Measurements from ENCODE around the gene TMEM163. TPM values are rescaled to one million over a fixed set of nuclear protein-coding genes. Genes with fewer than 3 reads are reported as not detected.

TMEM163 gene
- total RNA-seq, 4 donors from 2014 or later: not detected

DNA sequence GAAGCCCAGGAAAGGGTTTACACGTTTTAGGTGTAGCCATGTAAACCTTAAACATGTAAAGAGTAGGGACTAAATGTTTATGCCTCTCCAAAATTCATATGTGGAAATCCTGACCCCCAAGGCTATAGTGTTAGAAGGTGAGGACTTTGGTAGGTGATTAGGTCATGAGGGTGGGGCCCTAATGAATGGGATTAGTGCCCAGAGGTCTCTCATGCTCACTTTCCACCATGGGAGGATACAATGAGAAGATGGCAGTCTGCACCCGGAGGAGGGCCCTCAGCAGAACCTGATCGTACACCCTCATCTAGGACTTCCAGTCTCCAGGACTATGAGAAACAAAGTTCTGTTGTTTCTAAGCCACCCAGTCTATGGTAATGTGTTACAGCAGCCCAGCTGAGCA, 119.6 kb downstream of the TMEM163 start:
- 83 to 87% methylated on average over 3 of the region's 3 CpGs for WGBS, 2 donors
- TF ChIP-seq, protein P1, sequence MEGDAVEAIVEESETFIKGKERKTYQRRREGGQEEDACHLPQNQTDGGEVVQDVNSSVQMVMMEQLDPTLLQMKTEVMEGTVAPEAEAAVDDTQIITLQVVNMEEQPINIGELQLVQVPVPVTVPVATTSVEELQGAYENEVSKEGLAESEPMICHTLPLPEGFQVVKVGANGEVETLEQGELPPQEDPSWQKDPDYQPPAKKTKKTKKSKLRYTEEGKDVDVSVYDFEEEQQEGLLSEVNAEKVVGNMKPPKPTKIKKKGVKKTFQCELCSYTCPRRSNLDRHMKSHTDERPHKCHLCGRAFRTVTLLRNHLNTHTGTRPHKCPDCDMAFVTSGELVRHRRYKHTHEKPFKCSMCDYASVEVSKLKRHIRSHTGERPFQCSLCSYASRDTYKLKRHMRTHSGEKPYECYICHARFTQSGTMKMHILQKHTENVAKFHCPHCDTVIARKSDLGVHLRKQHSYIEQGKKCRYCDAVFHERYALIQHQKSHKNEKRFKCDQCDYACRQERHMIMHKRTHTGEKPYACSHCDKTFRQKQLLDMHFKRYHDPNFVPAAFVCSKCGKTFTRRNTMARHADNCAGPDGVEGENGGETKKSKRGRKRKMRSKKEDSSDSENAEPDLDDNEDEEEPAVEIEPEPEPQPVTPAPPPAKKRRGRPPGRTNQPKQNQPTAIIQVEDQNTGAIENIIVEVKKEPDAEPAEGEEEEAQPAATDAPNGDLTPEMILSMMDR (IDR thresholded peaks at IDR 0.05): no peak
- no peak for TF ChIP-seq POLR2A (IDR thresholded peaks at IDR 0.05)
- no peak for TF ChIP-seq EP300 (IDR thresholded peaks at IDR 0.05)
- no peak for DNase-seq (ENCODE audit: low spot score in 2 of 2)
- Histone ChIP-seq H3K4me1 (no peaks in the 10 kb centered on the region), H3K4me3 (no peak overlapping the region), H3K9me3 (peaks cover 0 to 8% (median 0%) of the 10 kb centered on the region in 4 donors), H3K27ac (no peak overlapping the region), H3K27me3 (no peaks in the 10 kb centered on the region), H3K36me3 (no peaks in the 10 kb centered on the region)

- H3K27ac ChIP-seq: no peak overlapping the region
- no peaks in the 10 kb centered on the region for H3K4me1 ChIP-seq
- DNase-seq (ENCODE audit: low spot score in 2 of 2): no peak
- no peaks in the 10 kb centered on the region for H3K36me3 ChIP-seq
- H3K9me3 ChIP-seq: peaks cover 0 to 29% (median 3%) of the 10 kb centered on the region in 4 donors
- TF ChIP-seq, protein P1 (IDR thresholded peaks at IDR 0.05): no peak
- TF ChIP-seq POLR2A (IDR thresholded peaks at IDR 0.05): no peak
- no peak for TF ChIP-seq EP300 (IDR thresholded peaks at IDR 0.05)
- no peaks in the 10 kb centered on the region for H3K27me3 ChIP-seq
- H3K4me3 ChIP-seq: no peak overlapping the region
- WGBS, 2 donors: 65 to 77% methylated on average over 6 of the region's 6 CpGs
Measured at GRCh38 chr2:134594399-134594798, 124.4 kb downstream of the TMEM163 start.

DNA sequence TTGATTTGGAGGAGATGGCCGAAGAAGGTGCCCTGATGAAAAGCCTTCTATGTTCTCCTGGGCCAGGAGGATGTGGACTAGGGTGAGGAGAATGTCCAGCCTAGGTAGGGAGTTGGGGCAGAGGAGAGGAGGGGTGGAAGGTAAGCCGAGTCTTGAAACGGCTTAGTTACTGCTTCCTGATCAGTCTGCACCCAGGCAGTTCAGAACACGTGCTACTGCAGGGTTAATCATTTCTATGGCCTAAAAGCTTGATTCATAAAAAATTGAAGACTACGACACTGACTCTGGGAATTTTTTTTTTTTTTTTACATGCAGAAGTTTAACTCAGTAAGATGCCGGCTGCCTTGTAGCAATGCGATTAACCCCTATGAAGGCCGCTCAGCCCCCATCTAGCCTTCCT, 125.3 kb downstream of the TMEM163 start:
- peaks cover 0 to 27% (median 4%) of the 10 kb centered on the region in 4 donors for H3K9me3 ChIP-seq
- no peak overlapping the region for H3K4me3 ChIP-seq
- no peaks in the 10 kb centered on the region for H3K27me3 ChIP-seq
- DNase-seq (ENCODE audit: low spot score in 2 of 2): no peak
- H3K4me1 ChIP-seq: no peaks in the 10 kb centered on the region
- no peak overlapping the region for H3K27ac ChIP-seq
- H3K36me3 ChIP-seq: no peaks in the 10 kb centered on the region
- 65 to 75% methylated on average over 8 of the region's 8 CpGs for WGBS, 2 donors
- TF ChIP-seq, protein P1 (IDR thresholded peaks at IDR 0.05): no peak
- TF ChIP-seq POLR2A (IDR thresholded peaks at IDR 0.05) (no peak), EP300 (IDR thresholded peaks at IDR 0.05) (no peak)

DNA sequence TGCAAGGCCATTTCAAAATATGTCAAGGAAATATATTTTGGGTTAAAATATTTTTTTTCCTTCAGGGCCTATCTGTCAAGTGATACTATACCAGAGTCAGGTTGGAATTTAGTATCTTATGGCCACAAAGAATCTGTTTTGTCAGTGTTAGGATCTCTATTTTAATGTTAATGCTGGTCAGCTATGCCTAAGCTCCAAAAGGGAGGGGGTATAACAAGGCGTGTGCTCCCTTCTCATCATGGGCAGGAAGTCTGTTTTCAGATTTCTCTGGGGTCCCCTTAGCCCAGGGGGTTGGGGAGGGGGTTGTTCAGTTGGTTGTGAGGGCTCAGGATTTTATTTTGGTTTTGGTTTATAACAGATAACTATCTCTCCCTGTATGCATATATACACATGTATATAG, 126.4 kb downstream of the TMEM163 start:
- TF ChIP-seq, protein P1 (IDR thresholded peaks at IDR 0.05): no peak
- TF ChIP-seq POLR2A (IDR thresholded peaks at IDR 0.05) (no peak), EP300 (IDR thresholded peaks at IDR 0.05) (no peak)
- no peak overlapping the region for H3K27ac ChIP-seq
- H3K9me3 ChIP-seq: peaks cover 0 to 33% (median 5%) of the 10 kb centered on the region in 4 donors
- 69 to 71% methylated on average over 1 of the region's 1 CpG for WGBS, 2 donors
- no peaks in the 10 kb centered on the region for H3K4me1 ChIP-seq
- H3K36me3 ChIP-seq: no peaks in the 10 kb centered on the region
- no peak overlapping the region for H3K4me3 ChIP-seq
- H3K27me3 ChIP-seq: no peaks in the 10 kb centered on the region
- no peak for DNase-seq (ENCODE audit: low spot score in 2 of 2)

DNA sequence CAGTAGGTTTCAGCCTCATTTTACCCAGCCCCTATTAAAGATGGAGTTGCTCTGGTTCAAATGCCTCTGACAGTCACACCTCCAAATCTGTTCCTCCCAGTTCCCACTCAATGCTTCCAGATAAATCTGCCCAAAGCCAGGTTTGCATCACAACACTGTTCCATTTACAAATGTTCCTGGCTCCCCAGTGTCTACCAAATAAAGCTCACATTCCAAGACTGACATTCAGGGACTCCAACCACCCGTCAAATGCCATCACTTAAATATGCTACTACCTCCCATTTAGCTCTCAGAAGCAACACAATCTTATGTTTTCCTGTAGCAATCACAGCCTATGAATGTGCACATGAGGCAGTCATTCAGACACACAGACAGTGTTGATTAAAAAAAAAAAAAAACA, 127.3 kb downstream of the TMEM163 start:
- Histone ChIP-seq H3K4me3 (no peak overlapping the region), H3K9me3 (peaks cover 0 to 37% (median 5%) of the 10 kb centered on the region in 4 donors), H3K27me3 (no peaks in the 10 kb centered on the region), H3K27ac (no peak overlapping the region), H3K4me1 (no peaks in the 10 kb centered on the region), H3K36me3 (no peaks in the 10 kb centered on the region)
- DNase-seq (ENCODE audit: low spot score in 2 of 2): no peak
- 93% methylated on average over 1 of the region's 1 CpG for WGBS, 2 donors
- TF ChIP-seq POLR2A (IDR thresholded peaks at IDR 0.05) (no peak), EP300 (IDR thresholded peaks at IDR 0.05) (no peak)
- TF ChIP-seq, protein P1 (IDR thresholded peaks at IDR 0.05): no peak
